Stomach (tissue), 4 donors: ENCODE results near the gene NPAS1.
"Not testable (repeated sequence)": the region's sequence is repeated elsewhere in the genome, so short reads cannot be mapped to it uniquely, and the experiment has no call there.

ENCODE experiments used
- EP300 ChIP-seq: sonication (generic); formaldehyde crosslinking; IDR thresholded peaks from one replicate; pipeline ENCODE4 v1.6.1; 2017; ENCODE audit warnings: antibody characterized with exemption
- TF ChIP-seq, protein P1 (sequence below), 7 experiments: fragments of 450-650 bp in 4 of 7; fragments of 200-600 bp in 3 of 7; sonication (generic) in 3 of 7; IDR thresholded peaks; one replicate each; pipeline ENCODE4 v1.5.1; 2016 to 2019; ENCODE audit warnings: antibody characterized with exemption in 7 of 7, control low read depth in 2 of 7, mild to moderate bottlenecking in 1 of 7

DNA sequence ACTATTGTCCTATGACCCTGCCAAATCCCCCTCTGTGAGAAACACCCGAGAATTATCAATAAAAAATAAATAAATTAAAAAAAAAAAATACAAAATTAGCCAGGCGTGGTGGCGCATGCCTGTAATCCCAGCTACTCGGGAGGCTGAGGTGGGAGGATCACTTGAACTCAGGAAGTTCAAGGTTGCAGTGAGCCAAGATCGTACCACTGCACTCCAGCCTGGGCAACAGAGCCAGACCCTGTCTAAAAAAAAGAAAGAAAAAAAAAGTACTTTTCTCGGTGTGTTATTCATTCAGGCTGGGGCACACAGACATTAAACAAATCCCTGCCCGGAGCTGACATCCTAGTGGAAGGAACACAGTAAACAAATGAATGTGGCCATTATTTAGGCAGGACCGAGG lies 9.1 kb upstream of the NPAS1 start:
- TF ChIP-seq, protein P1, sequence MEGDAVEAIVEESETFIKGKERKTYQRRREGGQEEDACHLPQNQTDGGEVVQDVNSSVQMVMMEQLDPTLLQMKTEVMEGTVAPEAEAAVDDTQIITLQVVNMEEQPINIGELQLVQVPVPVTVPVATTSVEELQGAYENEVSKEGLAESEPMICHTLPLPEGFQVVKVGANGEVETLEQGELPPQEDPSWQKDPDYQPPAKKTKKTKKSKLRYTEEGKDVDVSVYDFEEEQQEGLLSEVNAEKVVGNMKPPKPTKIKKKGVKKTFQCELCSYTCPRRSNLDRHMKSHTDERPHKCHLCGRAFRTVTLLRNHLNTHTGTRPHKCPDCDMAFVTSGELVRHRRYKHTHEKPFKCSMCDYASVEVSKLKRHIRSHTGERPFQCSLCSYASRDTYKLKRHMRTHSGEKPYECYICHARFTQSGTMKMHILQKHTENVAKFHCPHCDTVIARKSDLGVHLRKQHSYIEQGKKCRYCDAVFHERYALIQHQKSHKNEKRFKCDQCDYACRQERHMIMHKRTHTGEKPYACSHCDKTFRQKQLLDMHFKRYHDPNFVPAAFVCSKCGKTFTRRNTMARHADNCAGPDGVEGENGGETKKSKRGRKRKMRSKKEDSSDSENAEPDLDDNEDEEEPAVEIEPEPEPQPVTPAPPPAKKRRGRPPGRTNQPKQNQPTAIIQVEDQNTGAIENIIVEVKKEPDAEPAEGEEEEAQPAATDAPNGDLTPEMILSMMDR (IDR thresholded peaks at IDR 0.05): not testable (repeated sequence)
- TF ChIP-seq EP300: not testable (repeated sequence)
